ACC112 (cell line): ENCODE data around the gene F7.

Source experiments
- H2AFZ ChIP-seq: fragments of 200-600 bp; sonication (generic); one replicate; pipeline ENCODE4 v1.6.0; 2017; ENCODE audit warnings: antibody characterized with exemption, low read length; ENCODE audit not compliant: unreplicated experiment
- H3K27ac ChIP-seq: fragments of 200-600 bp; sonication (generic); 2 replicates; pipeline ENCODE4 v1.5.1; 2014; ENCODE audit warnings: low read depth, mild to moderate bottlenecking, antibody characterized with exemption, low read length, moderate library complexity
- H3K27me3 ChIP-seq: fragments of 200-600 bp; sonication (generic); 2 replicates; pipeline ENCODE4 v1.6.1; 2014; ENCODE audit warnings: mild to moderate bottlenecking, antibody characterized with exemption, low read length, moderate library complexity, mixed read lengths; ENCODE audit not compliant: insufficient read depth
- H3K36me3 ChIP-seq: fragments of 200-600 bp; sonication (generic); 2 replicates; pipeline ENCODE4 v1.6.1; 2016; ENCODE audit warnings: mild to moderate bottlenecking, antibody characterized with exemption, low read length, moderate library complexity, mixed read lengths; ENCODE audit not compliant: insufficient read depth
- H3K4me1 ChIP-seq: fragments of 200-600 bp; sonication (generic); one replicate; pipeline ENCODE4 v1.6.1; 2016; ENCODE audit warnings: low read length, mixed read lengths; ENCODE audit not compliant: insufficient read depth, unreplicated experiment, control insufficient read depth
- H3K4me3 ChIP-seq: fragments of 200-600 bp; sonication (generic); 2 replicates; pipeline ENCODE4 v1.5.1; 2014; ENCODE audit warnings: mild to moderate bottlenecking, low read depth, low read length
- H3K79me2 ChIP-seq: fragments of 200-600 bp; sonication (generic); one replicate; pipeline ENCODE4 v1.6.0; 2016; ENCODE audit warnings: low read length; ENCODE audit not compliant: control insufficient read depth, unreplicated experiment, insufficient read depth

F7 gene

GRCh38 chr13:113169277-113170272 lies 64.0 kb downstream of the F7 start:
- H3K36me3 ChIP-seq: peaks cover 29% of the 10 kb centered on the region

More at GRCh38 chr13:113169277-113170272, 64.0 kb downstream of the F7 start:
- no peaks in the 10 kb centered on the region for H3K79me2 ChIP-seq
- no peak overlapping the region for H3K4me3 ChIP-seq
- H3K27me3 ChIP-seq: no peaks in the 10 kb centered on the region
- no peak overlapping the region for H2AFZ ChIP-seq
- H3K27ac ChIP-seq: no peak overlapping the region
- no peaks in the 10 kb centered on the region for H3K4me1 ChIP-seq
